Measurements from ENCODE around the gene TRIM60. TPM values are rescaled to one million over a fixed set of nuclear protein-coding genes. Genes with fewer than 3 reads are reported as not detected.

The TRIM60 gene
- total and polyA plus RNA-seq, 2 of the 13 experiments (the other 11 are each of a cell fraction or from before 2014, with no cell fraction given): not detected

GRCh38 chr4:165006456-165006855 is 25.3 kb upstream of the TRIM60 start:
- H3K4me2 ChIP-seq (ENCODE audit: low read depth, low read length): no peak overlapping the region
- peaks cover 6% of the 10 kb centered on the region; the same call in 1 of the 2 replicates for H3K4me1 ChIP-seq (ENCODE audit: insufficient read depth, low read length)
- BruUV-seq (replicated peaks): no TSS peak
- H2AFZ ChIP-seq (ENCODE audit: low read length): no peak overlapping the region
- DNase-seq (ENCODE audit: low spot score) (no peak), ATAC-seq (no peak), FAIRE-seq (no peak)
- ChIA-PET POLR2A (no interaction called here), CTCF (ENCODE audit: low intra/inter-chr PET ratio, low total read pairs) (no interaction called here)
- WGBS (ENCODE audit: low lambda C conversion rate): 59% methylated on average over 9 of the region's 9 CpGs
- no peaks in the 10 kb centered on the region for H4K20me1 ChIP-seq (ENCODE audit: insufficient read depth, low read length)
- H3K36me3 ChIP-seq (replicated peaks in 1 of 2; ENCODE audit: control insufficient read depth in 1 of 2, insufficient read depth in 2 of 2, low read length in 2 of 2): no peaks in the 10 kb centered on the region
- intact Hi-C loops (cut with micrococcal nuclease; ENCODE audit: unreplicated experiment) (no loop called here), in situ Hi-C loops (cut with HindIII; ENCODE audit: extremely low pct_ligation_motif_present, low pct_unique_long_range_greater_than_20kb) (no loop called here)
- H3K27me3 ChIP-seq (ENCODE audit: control insufficient read depth in 1 of 2, insufficient read depth in 2 of 2, low read length in 2 of 2): peaks cover 0 to 4% of the 10 kb centered on the region in 2 experiments; a peak in 2 of 5 replicates
- TF ChIP-seq ZBTB21 (CRISPR knock-in tag; IDR thresholded peaks at IDR 0.05) (no peak), ZNF138 (CRISPR knock-in tag; IDR thresholded peaks at IDR 0.05; ENCODE audit: low read depth) (no peak), ZBTB37 (CRISPR knock-in tag; IDR thresholded peaks at IDR 0.05) (no peak), TCF7 (IDR thresholded peaks at IDR 0.05; ENCODE audit: low read depth) (no peak), ZNF124 (CRISPR knock-in tag; IDR thresholded peaks at IDR 0.05) (no peak)
- H3K9me3 ChIP-seq (ENCODE audit: low read length): no peaks in the 10 kb centered on the region
- no peak overlapping the region for H3K27ac ChIP-seq (ENCODE audit: extremely low read length, insufficient read depth, low read length)
- no peak overlapping the region for H3K9ac ChIP-seq (ENCODE audit: insufficient read depth, low read depth, low read length)
- H3K79me2 ChIP-seq (ENCODE audit: insufficient read depth, low read length): no peaks in the 10 kb centered on the region
- no peak overlapping the region for H3K4me3 ChIP-seq (replicated peaks in 1 of 3; ENCODE audit: insufficient read depth in 1 of 3, low read depth in 2 of 3, low read length in 3 of 3)

- intact Hi-C loops (cut with micrococcal nuclease; ENCODE audit: unreplicated experiment): no loop called here
- TF ChIP-seq CEBPG (CRISPR knock-in tag; IDR thresholded peaks at IDR 0.05) (0 out of 2 replicates have a peak, but pooled peaks have one; percentile 11), FOXM1 (CRISPR knock-in tag; IDR thresholded peaks at IDR 0.05) (no peak), CEBPB (IDR thresholded peaks at IDR 0.05; ENCODE audit: borderline replicate concordance, low read depth, low read length) (peak; percentile 5; the same call in 1 of the 2 replicates), HNF4A (CRISPR knock-in tag; IDR thresholded peaks at IDR 0.05) (peak; percentile 65)
- WGBS (ENCODE audit: low lambda C conversion rate): 38% methylated on average over 5 of the region's 5 CpGs
- no peak overlapping the region for H3K27ac ChIP-seq (ENCODE audit: extremely low read length, insufficient read depth, low read length)
- H3K4me2 ChIP-seq (ENCODE audit: low read depth, low read length): no peak overlapping the region
- no peaks in the 10 kb centered on the region for H3K79me2 ChIP-seq (ENCODE audit: insufficient read depth, low read length)
- in situ Hi-C loops (cut with HindIII; ENCODE audit: extremely low pct_ligation_motif_present, low pct_unique_long_range_greater_than_20kb): no loop called here
- H3K4me1 ChIP-seq (ENCODE audit: insufficient read depth, low read length): peaks cover 6% of the 10 kb centered on the region; the same call in 1 of the 2 replicates
- H3K27me3 ChIP-seq (ENCODE audit: control insufficient read depth in 1 of 2, insufficient read depth in 2 of 2, low read length in 2 of 2): peaks cover 0 to 5% of the 10 kb centered on the region in 2 experiments; a peak in 2 of 5 replicates
- ATAC-seq (peak; percentile 66), FAIRE-seq (no peak), DNase-seq (ENCODE audit: low spot score) (no peak)
- BruUV-seq (replicated peaks): no TSS peak
- no peak overlapping the region for H3K4me3 ChIP-seq (replicated peaks in 1 of 3; ENCODE audit: insufficient read depth in 1 of 3, low read depth in 2 of 3, low read length in 3 of 3)
- H3K36me3 ChIP-seq (replicated peaks in 1 of 2; ENCODE audit: control insufficient read depth in 1 of 2, insufficient read depth in 2 of 2, low read length in 2 of 2): no peaks in the 10 kb centered on the region
- POLR2A ChIA-PET: no interaction called here
- CTCF ChIA-PET (ENCODE audit: low intra/inter-chr PET ratio, low total read pairs): no interaction called here
- no peak overlapping the region for H2AFZ ChIP-seq (ENCODE audit: low read length)
- no peaks in the 10 kb centered on the region for H4K20me1 ChIP-seq (ENCODE audit: insufficient read depth, low read length)
- no peaks in the 10 kb centered on the region for H3K9me3 ChIP-seq (ENCODE audit: low read length)
- no peak overlapping the region for H3K9ac ChIP-seq (ENCODE audit: insufficient read depth, low read depth, low read length)
Measured at GRCh38 chr4:165006886-165007285, 24.9 kb upstream of the TRIM60 start.
